ENCODE data around the gene TCAF2. TPM values are rescaled to one million over a fixed set of nuclear protein-coding genes. Genes with fewer than 3 reads are reported as not detected.
"Not testable (repeated sequence)": the region's sequence is repeated elsewhere in the genome, so short reads cannot be mapped to it uniquely, and the experiment has no call there.

TCAF2 gene
- total RNA-seq, 1 experiment from 2014 or later: 0.09 TPM

DNA sequence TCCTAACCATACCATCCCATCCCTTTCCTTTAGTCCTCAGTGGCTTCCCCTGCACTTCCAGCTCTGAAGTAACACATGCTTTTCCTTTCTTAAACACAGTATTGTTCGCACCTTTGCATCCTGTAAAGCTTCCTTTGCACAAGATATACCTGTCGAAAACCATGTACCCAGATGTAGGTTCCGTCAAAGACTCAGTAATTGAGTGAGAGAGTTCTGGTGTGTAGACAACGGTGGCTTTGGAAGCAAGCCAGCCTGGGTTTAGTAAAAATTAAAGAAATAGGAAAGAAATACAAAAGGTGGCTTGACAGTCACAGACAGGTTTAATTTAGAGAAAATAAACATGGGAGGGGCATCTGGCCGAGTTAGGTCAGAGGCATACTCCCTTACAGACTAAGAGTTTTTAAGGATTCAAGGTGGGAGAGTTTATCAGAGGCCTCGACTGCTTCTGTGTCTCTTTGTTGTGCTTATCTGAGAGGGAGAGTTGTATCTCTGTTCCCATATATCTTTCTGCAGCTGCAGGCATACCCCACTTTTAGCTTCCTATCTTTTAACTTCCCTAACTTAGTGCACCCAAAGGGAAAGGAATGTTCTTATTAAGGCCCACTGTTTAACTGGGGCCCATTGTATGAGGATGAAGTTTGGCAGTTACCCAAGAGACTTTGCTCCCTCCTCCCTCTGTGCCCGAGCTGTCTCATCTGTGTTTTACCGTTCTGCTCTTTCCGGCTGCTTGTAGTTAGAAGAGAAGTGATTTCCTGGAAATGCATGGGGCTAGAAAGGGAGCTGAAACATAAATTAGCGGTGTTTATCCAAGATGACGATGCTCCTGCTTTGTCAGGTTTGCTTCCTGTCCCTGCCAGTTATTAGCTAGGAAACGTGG, 14.8 kb downstream of the TCAF2 start:
- POLR2A ChIA-PET (ENCODE audit: low non-redundant PET); H3K27ac ChIP-seq (ENCODE audit: low read depth, low read length, poor library complexity, severe bottlenecking); H3K27me3 ChIP-seq (replicated peaks; ENCODE audit: insufficient read depth, low read depth, low read length, poor library complexity); H3K4me3 ChIP-seq (ENCODE audit: low read depth, low read length, poor library complexity, severe bottlenecking); DNase-seq (ENCODE audit: low spot score); H3K9me3 ChIP-seq (ENCODE audit: low read depth, low read length, poor library complexity, severe bottlenecking); intact Hi-C loops (cut with micrococcal nuclease; ENCODE audit: unreplicated experiment); H3K4me1 ChIP-seq (ENCODE audit: insufficient read depth, low read length, poor library complexity, severe bottlenecking); H3K36me3 ChIP-seq (ENCODE audit: insufficient read depth, low read length, poor library complexity, severe bottlenecking); BruUV-seq (replicated peaks); CTCF ChIA-PET: not testable (repeated sequence)

DNA sequence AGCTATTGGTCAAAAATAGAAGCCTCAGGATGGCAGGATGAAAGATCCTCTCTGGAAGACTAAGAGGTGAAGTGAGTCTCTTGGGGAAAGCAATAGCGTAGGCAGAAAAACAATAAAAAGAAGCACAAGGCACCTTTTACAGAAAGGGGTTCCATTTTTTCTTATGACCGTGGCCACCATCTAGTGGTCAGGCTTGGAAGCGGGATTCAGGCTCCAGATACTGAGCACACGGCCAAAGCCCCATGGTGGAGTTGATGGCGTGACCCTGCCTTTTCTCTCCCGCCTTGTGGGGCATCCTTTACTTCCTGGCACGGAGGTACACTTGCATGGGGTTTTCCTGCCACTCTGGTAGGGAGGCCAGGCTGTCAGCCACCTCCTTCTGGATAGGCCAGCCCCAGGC, 18.6 kb downstream of the TCAF2 start:
- DNase-seq (ENCODE audit: low spot score); POLR2A ChIA-PET (ENCODE audit: low non-redundant PET); H3K27me3 ChIP-seq (replicated peaks; ENCODE audit: insufficient read depth, low read depth, low read length, poor library complexity); BruUV-seq (replicated peaks); CTCF ChIA-PET; H3K27ac ChIP-seq (ENCODE audit: low read depth, low read length, poor library complexity, severe bottlenecking); intact Hi-C loops (cut with micrococcal nuclease; ENCODE audit: unreplicated experiment); H3K4me1 ChIP-seq (ENCODE audit: insufficient read depth, low read length, poor library complexity, severe bottlenecking); H3K36me3 ChIP-seq (ENCODE audit: insufficient read depth, low read length, poor library complexity, severe bottlenecking); H3K4me3 ChIP-seq (ENCODE audit: low read depth, low read length, poor library complexity, severe bottlenecking); H3K9me3 ChIP-seq (ENCODE audit: low read depth, low read length, poor library complexity, severe bottlenecking): not testable (repeated sequence)

DNA sequence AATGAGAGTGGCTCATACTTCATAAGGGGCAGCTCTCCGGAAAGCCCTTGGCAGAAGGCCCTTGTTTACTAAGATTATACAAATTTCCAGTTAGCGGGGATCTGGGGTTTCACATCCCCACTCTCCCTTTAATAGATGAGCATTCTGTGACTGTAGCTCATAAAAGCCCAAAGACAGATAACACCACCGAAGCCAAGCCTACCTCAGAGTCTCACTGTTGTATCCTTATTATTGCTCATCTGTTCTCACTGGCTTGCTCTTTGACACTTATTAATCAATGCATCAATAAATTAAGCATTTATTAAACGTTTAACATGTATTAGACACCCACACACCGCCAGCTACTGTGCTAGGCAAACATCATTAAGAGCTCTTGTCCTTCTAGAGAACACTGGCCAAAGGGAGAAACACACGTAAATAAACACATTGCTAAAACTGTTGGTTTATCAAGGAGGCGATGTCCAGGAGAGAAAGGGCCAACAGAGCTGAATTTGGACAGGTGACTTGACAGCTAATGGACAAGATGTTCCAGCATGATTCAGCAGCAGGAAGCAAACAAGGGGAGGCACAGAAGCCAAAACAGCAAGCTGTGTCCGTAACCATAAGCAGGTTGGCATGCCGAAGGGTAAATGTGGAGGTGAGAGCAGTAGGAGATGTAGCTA, 19.9 kb downstream of the TCAF2 start:
- H3K27ac ChIP-seq (ENCODE audit: low read depth, low read length, poor library complexity, severe bottlenecking); H3K4me3 ChIP-seq (ENCODE audit: low read depth, low read length, poor library complexity, severe bottlenecking); H3K4me1 ChIP-seq (ENCODE audit: insufficient read depth, low read length, poor library complexity, severe bottlenecking); H3K27me3 ChIP-seq (replicated peaks; ENCODE audit: insufficient read depth, low read depth, low read length, poor library complexity); intact Hi-C loops (cut with micrococcal nuclease; ENCODE audit: unreplicated experiment); POLR2A ChIA-PET (ENCODE audit: low non-redundant PET); CTCF ChIA-PET; H3K9me3 ChIP-seq (ENCODE audit: low read depth, low read length, poor library complexity, severe bottlenecking); H3K36me3 ChIP-seq (ENCODE audit: insufficient read depth, low read length, poor library complexity, severe bottlenecking); DNase-seq (ENCODE audit: low spot score); BruUV-seq (replicated peaks): not testable (repeated sequence)

DNA sequence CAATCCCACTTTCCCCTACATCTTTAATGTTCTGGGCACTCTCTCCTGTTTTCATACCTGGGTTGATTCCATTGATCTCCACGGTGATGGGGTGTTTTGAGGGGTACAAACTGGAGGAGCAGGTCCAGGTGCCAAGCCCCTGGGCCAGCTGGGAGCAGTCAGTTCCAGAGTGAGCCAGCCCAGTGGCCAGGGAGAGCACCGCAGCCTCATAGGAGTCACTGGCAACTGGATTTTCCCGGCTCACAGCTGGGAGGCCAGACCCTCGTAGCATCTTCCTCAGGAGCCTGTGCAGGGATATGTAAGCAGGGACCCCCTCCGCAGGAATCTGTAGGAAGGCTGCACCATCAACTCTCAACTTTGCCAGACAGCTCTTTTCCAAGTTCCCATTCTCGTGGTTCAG, 25.8 kb downstream of the TCAF2 start:
- H3K4me3 ChIP-seq (ENCODE audit: low read depth, low read length, poor library complexity, severe bottlenecking); H3K27me3 ChIP-seq (replicated peaks; ENCODE audit: insufficient read depth, low read depth, low read length, poor library complexity); H3K9me3 ChIP-seq (ENCODE audit: low read depth, low read length, poor library complexity, severe bottlenecking); intact Hi-C loops (cut with micrococcal nuclease; ENCODE audit: unreplicated experiment); H3K36me3 ChIP-seq (ENCODE audit: insufficient read depth, low read length, poor library complexity, severe bottlenecking); DNase-seq (ENCODE audit: low spot score); CTCF ChIA-PET; H3K4me1 ChIP-seq (ENCODE audit: insufficient read depth, low read length, poor library complexity, severe bottlenecking); POLR2A ChIA-PET (ENCODE audit: low non-redundant PET); H3K27ac ChIP-seq (ENCODE audit: low read depth, low read length, poor library complexity, severe bottlenecking); BruUV-seq (replicated peaks): not testable (repeated sequence)

DNA sequence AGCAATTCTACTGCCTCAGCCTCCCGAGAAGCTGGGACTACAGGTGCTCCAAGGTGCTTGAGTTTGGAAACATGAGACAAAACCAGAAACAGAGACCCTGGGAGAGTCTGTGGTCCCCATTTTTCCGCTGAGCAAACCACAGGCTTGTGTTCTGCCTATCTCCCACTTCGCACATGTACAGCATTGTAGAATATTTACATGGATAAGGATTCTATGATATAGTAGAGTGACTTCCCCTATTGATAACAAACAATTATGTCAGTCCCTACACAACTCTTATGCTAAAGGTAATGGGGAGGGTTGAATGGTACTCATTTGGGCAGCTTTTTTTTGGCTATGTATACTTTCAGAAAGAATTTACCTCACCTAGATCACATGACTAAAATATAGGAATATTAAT, 29.1 kb downstream of the TCAF2 start:
- DNase-seq (ENCODE audit: low spot score); BruUV-seq (replicated peaks); H3K36me3 ChIP-seq (ENCODE audit: insufficient read depth, low read length, poor library complexity, severe bottlenecking); H3K4me1 ChIP-seq (ENCODE audit: insufficient read depth, low read length, poor library complexity, severe bottlenecking); H3K4me3 ChIP-seq (ENCODE audit: low read depth, low read length, poor library complexity, severe bottlenecking); CTCF ChIA-PET; intact Hi-C loops (cut with micrococcal nuclease; ENCODE audit: unreplicated experiment); POLR2A ChIA-PET (ENCODE audit: low non-redundant PET); H3K27ac ChIP-seq (ENCODE audit: low read depth, low read length, poor library complexity, severe bottlenecking); H3K9me3 ChIP-seq (ENCODE audit: low read depth, low read length, poor library complexity, severe bottlenecking); H3K27me3 ChIP-seq (replicated peaks; ENCODE audit: insufficient read depth, low read depth, low read length, poor library complexity): not testable (repeated sequence)

DNA sequence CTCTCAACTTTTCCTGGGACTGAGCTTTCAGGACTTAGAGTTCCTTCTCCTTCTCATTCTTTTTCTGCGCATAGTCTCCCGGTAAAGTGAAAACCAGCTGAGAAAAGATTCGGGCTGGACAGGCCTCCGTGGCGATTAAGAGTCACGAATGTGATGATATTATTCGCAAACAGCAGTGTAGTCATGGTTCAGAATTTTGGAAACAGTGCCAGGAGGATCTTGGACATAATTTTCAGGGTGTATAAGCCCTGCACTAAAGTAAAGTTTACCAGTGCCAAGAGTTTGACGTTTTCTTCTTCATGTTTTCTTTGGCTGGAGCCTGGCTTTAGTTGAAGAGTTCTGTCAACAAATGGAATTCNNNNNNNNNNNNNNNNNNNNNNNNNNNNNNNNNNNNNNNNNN, 29.7 kb downstream of the TCAF2 start:
- H3K27me3 ChIP-seq (replicated peaks; ENCODE audit: insufficient read depth, low read depth, low read length, poor library complexity); H3K36me3 ChIP-seq (ENCODE audit: insufficient read depth, low read length, poor library complexity, severe bottlenecking); DNase-seq (ENCODE audit: low spot score); H3K27ac ChIP-seq (ENCODE audit: low read depth, low read length, poor library complexity, severe bottlenecking); H3K9me3 ChIP-seq (ENCODE audit: low read depth, low read length, poor library complexity, severe bottlenecking); BruUV-seq (replicated peaks); CTCF ChIA-PET; POLR2A ChIA-PET (ENCODE audit: low non-redundant PET); H3K4me1 ChIP-seq (ENCODE audit: insufficient read depth, low read length, poor library complexity, severe bottlenecking); H3K4me3 ChIP-seq (ENCODE audit: low read depth, low read length, poor library complexity, severe bottlenecking); intact Hi-C loops (cut with micrococcal nuclease; ENCODE audit: unreplicated experiment): not testable (repeated sequence)
